Upper lobe of left lung (tissue), 6 donors: ENCODE measurements around the gene NKAIN4. TPM values are rescaled to one million over a fixed set of nuclear protein-coding genes. Genes with fewer than 3 reads are reported as not detected.

Experiments used
- ATAC-seq, 2 donors: fragments of 200-7000 bp; cut with Tn5 transposase; one replicate each; pipeline ENCODE4 v1.9.1; 2022; ENCODE audit warnings: mild to moderate bottlenecking in 2 of 2, moderate library complexity in 2 of 2; ENCODE audit not compliant: low FRiP score in 2 of 2
- DNase-seq, 2 donors: peaks; one replicate each; pipeline ENCODE4 v3.0.0-alpha.2; 2019 to 2020
- H3K27ac ChIP-seq, 4 donors: fragments of 200-600 bp; sonication (generic); one replicate each; pipeline ENCODE4 v1.5.1; 2016 to 2019
- H3K27me3 ChIP-seq, 4 donors: fragments of 200-600 bp; sonication (generic); one replicate each; pipeline ENCODE4 v1.5.1; 2017 to 2019
- H3K36me3 ChIP-seq, 4 donors: fragments of 200-600 bp; sonication (generic); one replicate each; pipeline ENCODE4 v1.5.1; 2016 to 2019
- H3K4me1 ChIP-seq, 4 donors: fragments of 200-600 bp; sonication (generic); one replicate each; pipeline ENCODE4 v1.5.1; 2018 to 2019
- H3K4me3 ChIP-seq, 4 donors: fragments of 200-600 bp; sonication (generic); one replicate each; pipeline ENCODE4 v1.5.1; 2017 to 2019; ENCODE audit warnings: mild to moderate bottlenecking in 2 of 4, moderate library complexity in 1 of 4
- H3K9me3 ChIP-seq, 4 donors: fragments of 200-600 bp; sonication (generic); one replicate each; pipeline ENCODE4 v1.5.1; 2018 to 2019
- CTCF ChIP-seq, 6 experiments: fragments of 450-650 bp in 4 of 6; fragments of 200-600 bp in 2 of 6; sonication (generic) in 2 of 6; IDR thresholded peaks; one replicate each; pipeline ENCODE4 v1.5.1; 2016 to 2019; ENCODE audit warnings: antibody characterized with exemption in 6 of 6
- EP300 ChIP-seq, 4 donors: sonication (generic); formaldehyde crosslinking; IDR thresholded peaks; one replicate each; pipeline ENCODE4 v1.5.1; 2017; ENCODE audit warnings: antibody characterized with exemption in 4 of 4, control low read depth in 2 of 4
- POLR2A ChIP-seq, 4 donors: fragments of 450-650 bp; IDR thresholded peaks; one replicate each; pipeline ENCODE4 v1.5.1; 2016 to 2017; ENCODE audit warnings: antibody characterized with exemption in 4 of 4, mild to moderate bottlenecking in 2 of 4
- POLR2AphosphoS5 ChIP-seq, 2 donors: sonication (generic); formaldehyde crosslinking; IDR thresholded peaks; one replicate each; pipeline ENCODE4 v1.5.1; 2017; ENCODE audit warnings: antibody characterized with exemption in 2 of 2
- whole genome bisulfite sequencing, 2 donors: methylation state at CpG; one replicate each; pipeline ENCODE4 v1.1.5; 2017 to 2018; 5-methylcytosine and 5-hydroxymethylcytosine counted together
- total RNA-seq, 6 donors: library from RNA; depleted of rRNA in 4 of 6; stranded (reverse); fragments of >200 nt in 4 of 6; gene quantifications; one replicate each; pipeline versions ENCODE4 v1.1.0 to v1.2.1, GENCODE V29; 2016 to 2021
- donor health status: DM: no; HTN: no; CAD: no; lungs with moderate emphysema.
- donor health status: DM: no; HTN: yes; CAD: no; lungs with severe emphysema.

Gene NKAIN4
- total RNA-seq, 6 donors from 2014 or later: 0.17 TPM; not detected in 5

- Histone ChIP-seq H3K4me3 (no peak overlapping the region), H3K4me1 (no peaks in the 10 kb centered on the region), H3K9me3 (peaks cover 0 to 9% (median 1%) of the 10 kb centered on the region in 4 donors), H3K27ac (no peak overlapping the region), H3K27me3 (peaks cover 0 to 17% (median 2%) of the 10 kb centered on the region in 4 donors), H3K36me3 (no peaks in the 10 kb centered on the region)
- 75 to 79% methylated on average over 11 to 16 of the region's 16 CpGs for WGBS, 2 donors
- ATAC-seq (no peak), DNase-seq (peak in 1 of 2 donors; percentile 50)
- TF ChIP-seq CTCF (IDR thresholded peaks at IDR 0.05) (no peak), EP300 (IDR thresholded peaks at IDR 0.05) (no peak), POLR2AphosphoS5 (IDR thresholded peaks at IDR 0.05) (no peak), POLR2A (IDR thresholded peaks at IDR 0.05) (no peak)
These were observed 43.7 kb upstream of the NKAIN4 start for GRCh38 chr20:63297796-63298572.

- Histone ChIP-seq H3K9me3 (peaks cover 0 to 9% (median 1%) of the 10 kb centered on the region in 4 donors), H3K27me3 (peaks cover 0 to 17% (median 2%) of the 10 kb centered on the region in 4 donors), H3K27ac (no peak overlapping the region), H3K36me3 (no peaks in the 10 kb centered on the region), H3K4me3 (no peak overlapping the region), H3K4me1 (no peaks in the 10 kb centered on the region)
- no peak for ATAC-seq
- 63% methylated on average over 11 of the region's 11 CpGs; no CpG with 5 or more reads in 1 of the 2 donors for WGBS, 2 donors
- TF ChIP-seq POLR2AphosphoS5 (IDR thresholded peaks at IDR 0.05) (no peak), EP300 (IDR thresholded peaks at IDR 0.05) (no peak), CTCF (IDR thresholded peaks at IDR 0.05) (no peak), POLR2A (IDR thresholded peaks at IDR 0.05) (no peak)
- peak in 1 of 2 donors; percentile 69 for DNase-seq
These were observed 43.1 kb upstream of the NKAIN4 start for GRCh38 chr20:63297371-63297781.

GRCh38 chr20:63296531-63297299 is 42.5 kb upstream of the NKAIN4 start:
- no peak for ATAC-seq
- DNase-seq: peak in 1 of 2 donors; percentile 59
- TF ChIP-seq CTCF (IDR thresholded peaks at IDR 0.05) (no peak), POLR2A (IDR thresholded peaks at IDR 0.05) (no peak), EP300 (IDR thresholded peaks at IDR 0.05) (no peak), POLR2AphosphoS5 (IDR thresholded peaks at IDR 0.05) (no peak)
- H3K4me1 ChIP-seq: no peaks in the 10 kb centered on the region
- no peaks in the 10 kb centered on the region for H3K36me3 ChIP-seq
- H3K27me3 ChIP-seq: peaks cover 0 to 17% (median 2%) of the 10 kb centered on the region in 4 donors
- 29 to 34% methylated on average over 6 to 18 of the region's 18 CpGs for WGBS, 2 donors
- H3K4me3 ChIP-seq: no peak overlapping the region
- no peak overlapping the region for H3K27ac ChIP-seq
- peaks cover 0 to 8% (median 0%) of the 10 kb centered on the region in 4 donors for H3K9me3 ChIP-seq

GRCh38 chr20:63295846-63296245 is 41.6 kb upstream of the NKAIN4 start:
- no peak overlapping the region for H3K27ac ChIP-seq
- TF ChIP-seq POLR2A (IDR thresholded peaks at IDR 0.05) (no peak), POLR2AphosphoS5 (IDR thresholded peaks at IDR 0.05) (no peak), EP300 (IDR thresholded peaks at IDR 0.05) (no peak), CTCF (IDR thresholded peaks at IDR 0.05) (no peak)
- H3K27me3 ChIP-seq: peaks cover 0 to 17% (median 2%) of the 10 kb centered on the region in 4 donors
- WGBS, 2 donors: 35% methylated on average over 17 of the region's 20 CpGs; no CpG with 5 or more reads in 1 of the 2 donors
- peaks cover 0 to 6% (median 2%) of the 10 kb centered on the region in 4 donors for H3K4me1 ChIP-seq
- H3K4me3 ChIP-seq: no peak overlapping the region
- ATAC-seq (no peak), DNase-seq (peak in 1 of 2 donors; percentile 76)
- peaks cover 0 to 1% (median 0%) of the 10 kb centered on the region in 4 donors for H3K9me3 ChIP-seq
- H3K36me3 ChIP-seq: no peaks in the 10 kb centered on the region
